Measurements from ENCODE around the gene H1-8. TPM values are rescaled to one million over a fixed set of nuclear protein-coding genes. Genes with fewer than 3 reads are reported as not detected.

H1-8 gene
- total RNA-seq, 1 donor from 2014 or later = not detected

- no peak for TF ChIP-seq CTCF (IDR thresholded peaks at IDR 0.05)
- Mint-ChIP-seq H3K4me3 (ENCODE audit: unreplicated experiment) (no peak overlapping the region), H3K4me1 (ENCODE audit: low read depth) (peaks cover 31% of the 10 kb centered on the region), H3K27me3 (ENCODE audit: low read depth) (no peaks in the 10 kb centered on the region), H3K9me3 (ENCODE audit: low read depth) (no peaks in the 10 kb centered on the region), H3K36me3 (ENCODE audit: low read depth) (no peaks in the 10 kb centered on the region), H3K27ac (ENCODE audit: unreplicated experiment) (no peak overlapping the region)
- DNase-seq (ENCODE audit: low spot score) = peak; percentile 64
Measured at GRCh38 chr3:129531699-129532098, 11.3 kb upstream of the H1-8 start.

- Mint-ChIP-seq H3K36me3 (ENCODE audit: low read depth) (no peaks in the 10 kb centered on the region), H3K4me3 (ENCODE audit: unreplicated experiment) (no peak overlapping the region), H3K27me3 (ENCODE audit: low read depth) (no peaks in the 10 kb centered on the region), H3K27ac (ENCODE audit: unreplicated experiment) (no peak overlapping the region), H3K4me1 (ENCODE audit: low read depth) (peaks cover 31% of the 10 kb centered on the region), H3K9me3 (ENCODE audit: low read depth) (no peaks in the 10 kb centered on the region)
- no peak for DNase-seq (ENCODE audit: low spot score)
- TF ChIP-seq CTCF (IDR thresholded peaks at IDR 0.05) = no peak
Measured at GRCh38 chr3:129532261-129532660, 10.7 kb upstream of the H1-8 start.

GRCh38 chr3:129533406-129533805 lies 9.6 kb upstream of the H1-8 start:
- Mint-ChIP-seq H3K36me3 (ENCODE audit: low read depth) (no peaks in the 10 kb centered on the region), H3K9me3 (ENCODE audit: low read depth) (no peaks in the 10 kb centered on the region), H3K27ac (ENCODE audit: unreplicated experiment) (no peak overlapping the region), H3K27me3 (ENCODE audit: low read depth) (no peaks in the 10 kb centered on the region), H3K4me1 (ENCODE audit: low read depth) (peaks cover 26% of the 10 kb centered on the region), H3K4me3 (ENCODE audit: unreplicated experiment) (no peak overlapping the region)
- TF ChIP-seq CTCF (IDR thresholded peaks at IDR 0.05) = no peak
- DNase-seq (ENCODE audit: low spot score) = peak; percentile 84

GRCh38 chr3:129534428-129535027 lies 8.4 kb upstream of the H1-8 start:
- H3K4me3 Mint-ChIP-seq (ENCODE audit: unreplicated experiment) = no peak overlapping the region

GRCh38 chr3:129535075-129535474 lies 7.9 kb upstream of the H1-8 start:
- no peaks in the 10 kb centered on the region for H3K36me3 Mint-ChIP-seq (ENCODE audit: low read depth)
- no peak overlapping the region for H3K4me3 Mint-ChIP-seq (ENCODE audit: unreplicated experiment)
- TF ChIP-seq CTCF (IDR thresholded peaks at IDR 0.05) = no peak
- H3K27ac Mint-ChIP-seq (ENCODE audit: unreplicated experiment) = no peak overlapping the region
- H3K9me3 Mint-ChIP-seq (ENCODE audit: low read depth) = no peaks in the 10 kb centered on the region
- no peak for DNase-seq (ENCODE audit: low spot score)
- H3K27me3 Mint-ChIP-seq (ENCODE audit: low read depth) = no peaks in the 10 kb centered on the region
- H3K4me1 Mint-ChIP-seq (ENCODE audit: low read depth) = peaks cover 29% of the 10 kb centered on the region

More at GRCh38 chr3:129534428-129535027, 8.4 kb upstream of the H1-8 start:
- Mint-ChIP-seq H3K9me3 (ENCODE audit: low read depth) (no peaks in the 10 kb centered on the region), H3K27ac (ENCODE audit: unreplicated experiment) (peak overlapping the region; percentile 6), H3K27me3 (ENCODE audit: low read depth) (no peaks in the 10 kb centered on the region), H3K4me1 (ENCODE audit: low read depth) (peaks cover 33% of the 10 kb centered on the region), H3K36me3 (ENCODE audit: low read depth) (no peaks in the 10 kb centered on the region)
- TF ChIP-seq CTCF (IDR thresholded peaks at IDR 0.05) = no peak
- DNase-seq (ENCODE audit: low spot score) = no peak
